ENCODE results near the gene ANKS6. TPM values are rescaled to one million over a fixed set of nuclear protein-coding genes. Genes with fewer than 3 reads are reported as not detected.

The ANKS6 gene
- total RNA-seq, 1 experiment from 2014 or later = 39.2 TPM

GRCh38 chr9:98818764-98819163 is 22.4 kb upstream of the ANKS6 start (continued):
- TF ChIP-seq CTCF (IDR thresholded peaks at IDR 0.05 in 2 of 3, conservative IDR thresholded peaks at IDR 0.05 in 1 of 3; ENCODE audit: borderline replicate concordance in 1 of 3, insufficient read depth in 1 of 3, low read depth in 2 of 3, low read length in 2 of 3) (no peak), ZNF274 (IDR thresholded peaks at IDR 0.05; ENCODE audit: low read depth, low read length) (no peak)

DNA sequence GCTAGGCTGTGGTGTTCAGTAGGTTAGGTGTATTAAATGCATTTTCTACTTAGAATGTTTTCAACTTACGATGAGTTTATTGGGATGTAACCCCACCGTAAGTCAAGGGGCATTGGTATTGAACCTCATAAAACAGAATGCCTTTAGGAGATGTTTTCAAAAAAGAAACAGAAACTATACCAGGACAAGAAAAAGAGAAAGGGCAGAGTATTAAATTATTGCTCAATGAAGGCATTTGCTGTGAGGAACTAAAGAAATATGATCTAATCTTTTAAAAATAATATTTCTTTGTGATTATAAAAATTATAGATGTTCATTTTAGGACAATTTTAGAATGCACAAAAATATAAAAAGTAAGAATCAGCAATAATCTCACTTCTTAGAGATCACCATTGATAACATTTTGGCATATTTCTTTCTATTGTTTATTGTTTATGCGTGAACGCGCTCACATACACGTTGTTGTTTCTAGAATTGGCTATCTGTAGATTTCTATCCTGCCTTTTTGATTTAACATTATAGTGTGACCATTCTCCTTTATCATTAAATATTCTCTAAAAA is 19.1 kb upstream of the ANKS6 start:
- CTCF ChIA-PET = interaction anchor here (1.2 kb wide), 1 partner anchor 39 kb away, joined by 3 read pairs; no protein-coding TSS in a partner anchor
- TF ChIP-seq EGR1 (IDR thresholded peaks at IDR 0.05; ENCODE audit: low read depth) (no peak), JUND (IDR thresholded peaks at IDR 0.05) (no peak), CBX3 (IDR thresholded peaks at IDR 0.05; ENCODE audit: low read depth) (no peak)

More for the DNA sequence above, 19.1 kb upstream of the ANKS6 start:
- no peaks in the 10 kb centered on the region for H4K20me1 ChIP-seq (ENCODE audit: insufficient read depth)
- no peak overlapping the region for H2AFZ ChIP-seq (ENCODE audit: low read depth, low read length, poor library complexity, severe bottlenecking)
- H3K4me1 ChIP-seq (ENCODE audit: control insufficient read depth in 1 of 2, insufficient read depth in 2 of 2, low read length in 2 of 2) = peaks cover 7 to 19% of the 10 kb centered on the region in 2 experiments
- DNase-seq (ENCODE audit: low read depth, low spot score) (no peak), ATAC-seq (no peak)
- no peaks in the 10 kb centered on the region; a peak in 1 of 4 replicates for H3K9me3 ChIP-seq (ENCODE audit: control insufficient read depth in 1 of 2, insufficient read depth in 1 of 2, low read depth in 1 of 2, low read length in 2 of 2)
- ChIA-PET RAD21 (ENCODE audit: low non-redundant PET in 1 of 2, low total read pairs in 2 of 2, uncharacterized antibody in 2 of 2, unreplicated experiment in 2 of 2) (no interaction called here), POLR2A (no interaction called here)
- peaks cover 7% of the 10 kb centered on the region; the same call in 1 of the 2 replicates for H3K79me2 ChIP-seq (ENCODE audit: insufficient read depth, low read length)
- H3K27ac ChIP-seq (ENCODE audit: low read depth, low read length) = no peak overlapping the region
- H3K4me3 ChIP-seq (replicated peaks in 1 of 2; ENCODE audit: low read depth in 1 of 2, low read length in 2 of 2) = no peak overlapping the region
- intact Hi-C loops (cut with micrococcal nuclease) = no loop called here
- no peaks in the 10 kb centered on the region for H3K9me2 ChIP-seq (ENCODE audit: insufficient read depth)
- H3K4me2 ChIP-seq (ENCODE audit: low read length) = no peak overlapping the region
- H3K27me3 ChIP-seq (ENCODE audit: insufficient read depth, low read length) = no peaks in the 10 kb centered on the region
- no TSS peak for BruUV-seq (replicated peaks)
- no peaks in the 10 kb centered on the region for H3K36me3 ChIP-seq (ENCODE audit: control insufficient read depth in 1 of 2, insufficient read depth in 2 of 2, low read length in 2 of 2)
- H3K9ac ChIP-seq (ENCODE audit: low read length) = no peak overlapping the region

Data from HCT116 (cell line).